HG03457 (cell line): Measurements from ENCODE around the gene CPEB1.

Experiments
- ATAC-seq: cut with Tn5 transposase; IDR thresholded peaks from one replicate; pipeline ENCODE4 v1.9.1; 2021; ENCODE audit warnings: moderate number of reproducible peaks; ENCODE audit not compliant: unreplicated experiment

Gene CPEB1

DNA sequence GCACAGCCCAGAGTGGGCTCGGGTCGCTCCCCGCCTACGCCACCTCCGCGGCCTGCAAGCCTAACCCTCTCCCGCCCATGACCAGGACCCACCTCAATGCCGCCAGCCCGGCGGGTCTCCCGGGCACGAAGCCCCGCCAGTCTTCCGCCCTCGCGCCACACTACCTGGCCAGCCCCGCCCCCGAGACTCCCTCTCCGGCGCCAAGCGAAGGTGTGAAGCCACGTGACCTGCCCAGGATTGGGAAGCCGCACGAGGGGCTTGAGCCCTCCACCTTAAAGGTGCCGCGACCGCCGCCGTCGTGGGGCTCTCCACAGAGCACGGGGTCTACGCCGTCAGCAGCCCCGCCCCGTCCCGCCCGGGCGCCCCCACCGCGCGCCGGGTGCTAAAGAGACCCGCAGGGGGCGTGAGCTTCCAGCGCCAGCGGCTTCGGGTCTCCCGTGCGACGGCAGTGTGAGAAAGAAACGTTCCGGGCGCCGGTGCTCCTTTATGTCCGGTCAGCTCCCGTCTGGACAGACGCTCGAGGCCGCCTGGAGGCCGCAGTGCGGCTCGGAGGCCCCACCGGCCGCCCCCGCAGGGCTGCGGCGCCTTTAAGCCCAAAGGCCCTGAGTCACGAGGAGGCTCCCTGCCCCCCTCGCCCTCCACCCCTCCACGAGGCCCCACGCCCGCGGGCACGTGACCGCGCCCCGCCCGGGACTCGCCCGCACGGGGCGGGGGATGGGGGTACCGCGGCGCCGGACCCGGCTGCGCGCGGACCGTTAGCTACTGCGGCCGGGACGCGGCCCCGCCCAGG lies at the start of gene CPEB1:
Gene CPEB1, minus strand, starts transcription at position 319 of the 790 bp plus-strand sequence. CDS start 18,904 bp downstream, outside the sequence.
- ATAC-seq = no peak

DNA sequence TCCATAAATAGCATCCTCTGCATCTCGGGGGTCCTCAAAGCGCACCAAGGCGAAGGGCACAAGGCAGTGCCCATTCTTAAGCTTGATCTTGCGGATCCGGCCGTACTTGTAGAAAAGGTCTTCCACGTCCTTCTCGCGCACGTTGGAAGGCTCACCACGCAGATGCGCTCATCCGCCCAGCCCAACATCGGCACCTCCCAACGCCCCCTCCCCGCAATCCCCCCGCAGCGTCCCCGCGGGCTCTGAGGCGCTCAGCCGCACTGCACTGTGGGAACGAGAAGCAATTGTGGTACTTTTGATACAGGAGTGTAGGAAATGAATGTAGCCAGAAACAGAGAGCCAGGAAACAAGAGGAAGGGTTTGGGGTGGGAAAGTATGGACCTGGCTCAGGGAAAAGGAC lies 45.0 kb upstream of the CPEB1 start:
- no peak for ATAC-seq

DNA sequence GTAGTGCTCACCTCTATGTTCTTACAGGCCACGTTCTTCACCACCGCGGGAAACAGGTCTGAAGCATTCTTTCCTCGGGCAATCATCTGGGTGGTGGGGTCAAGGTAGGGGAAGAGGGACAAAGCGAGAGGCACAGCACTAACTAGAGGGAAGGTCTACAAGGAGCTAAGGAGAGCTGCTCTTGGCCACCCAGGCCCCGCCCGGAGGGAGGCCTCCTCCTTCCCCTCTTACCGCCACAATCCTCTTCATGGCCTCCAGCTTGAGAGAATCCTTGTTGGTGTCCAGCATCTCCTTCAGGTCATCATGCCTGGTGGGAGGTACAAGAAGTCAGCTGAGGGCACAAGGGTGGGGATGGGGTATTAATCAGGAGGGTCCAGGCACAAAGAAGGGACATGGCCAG lies 42.0 kb upstream of the CPEB1 start:
- ATAC-seq = no peak

DNA sequence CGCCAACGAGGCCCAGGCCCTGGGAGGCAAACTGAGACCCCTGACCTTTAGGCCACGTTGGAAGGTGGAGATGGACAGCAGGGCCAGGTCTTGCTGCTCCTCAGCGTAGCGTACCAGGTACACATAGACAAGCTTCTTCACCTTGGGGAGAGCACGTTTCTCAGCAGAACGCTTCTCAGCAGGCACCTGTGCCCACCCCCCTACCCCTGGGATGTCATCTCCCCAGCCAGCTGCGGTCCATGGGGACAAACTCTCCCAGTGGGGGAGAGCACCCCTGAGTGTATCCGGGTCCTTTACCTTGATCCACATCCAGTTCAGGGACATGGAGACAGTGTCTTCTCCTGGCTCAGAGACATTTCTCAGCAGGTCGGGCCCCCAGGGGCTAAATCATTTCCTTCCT lies 41.5 kb upstream of the CPEB1 start:
- ATAC-seq = no peak

DNA sequence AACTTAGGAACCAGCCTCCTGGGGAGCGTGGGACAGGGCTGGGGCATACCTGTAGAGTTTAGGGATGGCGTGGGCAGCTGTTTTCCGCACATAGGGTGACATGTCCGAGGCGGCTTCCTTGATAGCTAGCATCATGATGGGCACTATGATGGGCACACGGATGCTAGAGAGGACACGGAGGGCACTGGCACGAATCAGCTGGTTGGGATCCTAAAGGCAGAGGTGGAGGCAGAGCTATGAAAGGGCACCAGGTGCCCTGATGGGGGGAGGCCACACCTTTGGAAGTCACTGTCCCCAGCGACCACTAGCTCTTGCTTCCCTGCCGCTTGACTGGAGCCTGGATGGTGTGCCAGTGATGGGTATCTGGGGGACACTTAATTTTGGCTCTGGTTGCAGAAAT lies 34.2 kb upstream of the CPEB1 start:
- ATAC-seq = no peak

DNA sequence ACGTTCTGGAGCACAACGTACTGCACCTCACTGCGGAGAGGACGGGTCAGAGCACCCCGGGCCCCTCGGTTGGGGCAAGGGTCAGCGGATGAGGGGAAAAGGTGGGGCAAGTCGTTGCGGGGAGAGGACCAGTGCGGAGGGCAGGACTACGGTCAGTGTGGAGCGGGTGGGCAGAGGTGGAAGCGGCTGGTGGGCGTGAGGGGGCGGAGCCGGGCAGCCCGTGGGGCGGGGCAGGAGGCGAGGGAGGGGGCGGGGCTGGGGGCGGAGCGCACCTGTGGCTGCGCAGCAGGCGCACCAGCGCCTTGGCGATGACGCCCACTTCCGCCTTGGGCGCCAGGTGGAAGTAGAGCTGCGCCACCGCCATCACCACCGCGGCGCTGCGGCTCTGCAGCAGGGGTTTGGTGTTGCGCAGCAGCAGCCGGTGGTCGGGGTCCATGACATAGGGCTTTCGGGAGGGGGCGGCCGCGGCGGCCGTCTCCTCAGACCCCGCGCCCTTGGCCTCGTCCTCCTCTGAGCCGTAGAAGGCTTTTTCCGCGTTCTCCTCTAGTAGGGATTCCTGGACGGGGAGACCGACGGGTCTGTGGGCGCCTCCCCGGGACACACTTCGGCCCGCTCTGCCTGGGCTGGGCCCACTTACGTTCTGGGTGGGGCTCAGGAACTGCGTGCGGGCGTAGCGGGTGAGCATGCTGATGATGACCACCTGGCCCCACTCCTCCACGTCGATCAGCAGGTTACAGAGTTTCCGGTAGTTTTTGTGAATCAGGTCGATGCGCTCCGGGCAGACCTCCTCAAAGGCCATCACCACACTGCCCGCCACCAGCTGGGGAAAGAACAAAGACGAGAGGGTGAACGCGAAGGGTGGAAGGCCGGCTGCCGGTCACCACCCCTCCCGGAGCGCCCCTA lies 33.3 kb upstream of the CPEB1 start:
- ATAC-seq = no peak

DNA sequence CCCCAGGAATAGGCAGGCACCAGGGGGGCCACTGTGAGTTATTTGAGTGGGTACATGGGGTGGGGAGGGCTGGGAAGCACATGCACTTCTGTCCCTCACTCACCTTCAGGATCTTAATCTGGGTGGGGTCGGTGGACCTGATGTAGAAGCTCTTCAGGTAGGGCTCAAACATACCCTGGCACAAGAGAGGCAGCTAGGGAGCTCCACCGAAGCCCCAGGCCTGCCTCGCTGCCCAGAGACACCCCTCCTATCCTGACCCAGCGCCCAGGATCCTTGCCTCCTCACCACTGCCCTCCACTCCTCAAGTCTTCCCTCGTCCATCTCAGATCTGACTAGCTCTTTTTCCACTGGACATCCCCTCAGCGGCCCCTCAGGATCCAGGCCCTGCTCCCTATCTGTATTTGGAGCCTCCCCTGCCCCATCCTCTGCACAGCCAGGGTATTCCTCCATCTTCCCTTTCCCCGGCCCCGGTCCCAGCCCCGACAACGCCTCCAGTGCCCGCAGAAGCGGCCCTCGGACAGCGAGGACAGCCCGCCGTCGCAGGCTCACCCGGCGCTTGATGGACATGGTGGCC lies 32.5 kb upstream of the CPEB1 start:
- no peak for ATAC-seq

DNA sequence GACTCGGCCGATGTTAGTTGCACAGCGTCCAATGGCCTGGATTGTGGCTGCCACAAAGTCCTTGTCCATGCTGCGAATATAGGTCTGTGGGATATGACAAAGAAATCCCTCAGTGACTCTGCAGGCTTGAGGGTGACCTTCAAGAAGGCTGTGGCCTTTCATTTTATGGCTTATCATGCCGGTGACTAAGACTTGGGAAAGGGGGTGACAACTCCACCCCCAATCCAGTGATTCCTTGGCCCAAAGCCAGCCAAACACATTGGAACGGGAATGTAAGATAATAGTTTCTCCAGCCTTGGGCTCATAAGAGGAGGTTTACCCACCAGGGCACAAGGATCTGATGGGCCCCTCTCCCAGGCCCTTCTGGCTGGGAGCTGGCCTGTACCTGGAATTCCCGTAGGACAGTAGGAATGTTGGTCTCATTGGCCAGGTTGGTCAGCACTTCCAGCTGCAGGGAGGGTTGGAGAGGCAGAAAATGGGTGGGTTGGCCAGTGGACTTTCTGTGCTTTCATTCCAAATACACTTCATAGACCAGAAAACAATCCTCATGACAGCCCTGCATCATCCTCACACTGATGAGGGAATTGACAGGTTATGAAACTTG lies 30.7 kb upstream of the CPEB1 start:
- ATAC-seq = no peak

DNA sequence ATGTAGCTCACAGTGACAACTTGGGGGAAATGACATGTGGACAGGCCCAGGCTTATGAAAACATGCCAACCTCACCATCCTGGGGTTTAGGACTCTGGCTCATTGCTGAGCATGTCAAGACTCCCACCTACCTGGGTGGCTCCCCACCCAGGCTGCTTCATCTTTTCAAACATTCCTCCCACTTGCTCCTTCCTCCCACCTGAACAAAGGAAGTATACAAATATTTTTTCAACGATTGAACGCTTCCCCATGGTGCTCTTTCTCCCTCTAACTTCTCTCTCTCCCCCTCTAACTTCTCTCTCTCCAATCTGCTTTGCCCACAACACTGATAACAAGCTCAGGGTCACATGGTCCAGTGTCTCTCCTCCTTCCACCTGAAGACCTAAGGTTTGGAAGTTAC lies 27.7 kb upstream of the CPEB1 start:
- ATAC-seq = no peak

DNA sequence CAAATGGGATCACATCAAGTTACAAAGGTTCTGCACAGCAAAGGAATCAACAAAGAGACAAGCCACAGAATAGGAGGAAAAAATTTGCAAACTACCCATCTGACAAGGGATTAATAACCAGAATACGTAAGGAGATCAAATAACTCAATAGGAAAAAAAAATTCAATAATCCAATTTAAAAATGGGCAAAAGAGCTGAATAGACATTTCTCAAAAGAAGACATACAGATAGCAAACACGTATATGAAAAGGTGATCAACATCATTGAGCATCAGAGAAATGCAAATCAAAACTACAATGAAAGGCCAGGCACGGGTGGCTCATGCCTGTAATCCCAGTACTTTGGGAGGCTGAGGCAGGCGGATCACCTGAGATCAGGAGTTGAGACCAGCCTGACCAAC lies 23.5 kb upstream of the CPEB1 start:
- no peak for ATAC-seq

DNA sequence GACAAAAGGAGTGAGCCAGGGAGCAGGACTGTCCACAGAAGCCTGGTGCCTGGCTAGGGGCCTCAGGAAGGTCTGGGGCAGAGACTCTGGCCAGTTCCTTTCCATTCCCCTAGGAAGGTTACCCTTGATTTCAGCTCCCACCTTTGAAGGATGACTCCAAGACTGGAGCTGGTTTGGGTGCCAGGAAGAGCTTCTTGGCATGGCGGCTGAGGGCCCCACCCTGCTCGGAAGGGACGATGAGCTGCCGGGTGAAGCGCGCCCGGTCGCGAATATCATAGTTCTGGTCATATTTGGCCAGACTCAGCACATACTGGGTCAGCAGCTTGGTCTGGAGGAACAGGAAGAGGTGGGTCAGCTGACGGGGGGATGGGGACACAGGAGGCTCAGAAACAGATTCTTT lies 19.4 kb upstream of the CPEB1 start:
- no peak for ATAC-seq

DNA sequence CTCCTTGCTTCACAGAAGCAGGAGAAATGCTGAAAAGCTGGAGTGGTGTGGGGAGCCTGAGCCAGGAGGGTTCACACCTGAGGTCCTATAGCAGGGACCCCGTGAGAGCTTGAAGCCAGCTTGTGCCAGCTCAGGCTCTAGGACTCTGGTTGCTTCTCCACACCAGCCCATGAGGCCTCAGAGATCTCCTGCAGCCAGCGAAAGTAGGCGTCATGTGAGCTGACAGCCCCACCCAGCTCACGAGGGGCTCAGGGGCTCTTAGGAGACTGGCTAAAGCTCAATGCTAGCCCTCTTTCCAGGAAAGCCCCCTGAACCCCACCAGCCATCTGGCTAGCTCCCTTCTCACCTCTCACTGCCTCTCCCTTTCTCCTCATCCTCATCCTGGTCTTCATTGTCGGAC lies 16.9 kb upstream of the CPEB1 start:
- no peak for ATAC-seq

DNA sequence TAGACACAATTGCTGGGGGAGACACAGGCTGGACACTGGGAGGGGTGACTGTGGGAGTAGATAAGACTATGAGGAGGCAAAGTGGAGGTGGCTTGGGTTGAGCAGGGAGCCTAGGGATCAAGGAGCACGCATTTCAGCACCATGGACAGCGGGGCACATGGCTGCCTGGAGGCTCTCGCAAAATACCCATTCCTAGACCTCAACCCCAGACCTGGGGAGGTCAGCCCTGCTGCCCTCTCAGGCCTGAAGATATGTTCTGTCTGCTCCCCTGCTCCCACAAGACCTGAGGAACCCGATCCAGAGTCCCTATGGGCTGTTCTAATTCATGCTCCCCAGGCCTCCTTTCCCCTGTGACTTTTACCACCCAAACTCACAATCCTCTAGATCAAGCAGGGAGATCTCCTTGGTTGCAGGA lies 16.0 kb upstream of the CPEB1 start:
- no peak for ATAC-seq

DNA sequence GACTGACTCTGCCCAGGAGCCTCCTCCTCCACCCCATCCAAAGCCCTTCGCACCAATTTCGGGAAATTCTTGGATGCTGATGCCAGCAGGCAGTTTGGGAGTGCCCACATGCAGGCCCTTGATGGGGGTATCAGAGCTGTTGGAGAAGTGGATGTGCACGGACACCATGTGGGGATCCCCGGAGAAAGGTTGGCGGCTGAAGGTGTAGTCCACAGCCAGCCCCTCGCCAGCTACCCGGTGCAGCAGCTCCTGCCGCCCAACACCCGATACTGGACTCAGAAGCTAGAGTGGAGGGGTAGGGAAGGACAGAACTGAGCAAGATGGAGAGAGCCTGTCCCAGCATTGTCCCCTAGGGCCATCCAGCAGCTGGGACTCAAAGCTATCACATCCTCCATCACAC lies 15.5 kb upstream of the CPEB1 start:
- no peak for ATAC-seq

DNA sequence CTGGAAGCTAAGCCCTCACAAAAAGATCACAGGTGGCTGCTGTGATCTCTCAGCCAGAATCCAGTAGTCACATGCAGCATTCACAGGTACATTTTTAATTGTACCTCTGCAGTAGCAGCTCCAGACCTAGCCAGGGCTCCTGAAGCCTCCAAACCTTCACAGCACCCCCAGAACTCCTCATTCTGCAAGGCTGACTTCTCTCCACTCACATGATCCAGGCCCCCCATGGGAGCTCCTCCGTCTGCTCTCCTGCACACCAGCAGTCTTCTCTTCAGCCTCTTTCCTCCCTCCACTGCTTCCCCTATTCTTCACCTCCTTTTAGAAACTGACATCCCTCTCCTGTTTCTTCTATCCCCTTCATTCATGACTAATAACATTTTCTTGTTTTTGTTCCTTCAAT lies 13.2 kb upstream of the CPEB1 start:
- no peak for ATAC-seq

DNA sequence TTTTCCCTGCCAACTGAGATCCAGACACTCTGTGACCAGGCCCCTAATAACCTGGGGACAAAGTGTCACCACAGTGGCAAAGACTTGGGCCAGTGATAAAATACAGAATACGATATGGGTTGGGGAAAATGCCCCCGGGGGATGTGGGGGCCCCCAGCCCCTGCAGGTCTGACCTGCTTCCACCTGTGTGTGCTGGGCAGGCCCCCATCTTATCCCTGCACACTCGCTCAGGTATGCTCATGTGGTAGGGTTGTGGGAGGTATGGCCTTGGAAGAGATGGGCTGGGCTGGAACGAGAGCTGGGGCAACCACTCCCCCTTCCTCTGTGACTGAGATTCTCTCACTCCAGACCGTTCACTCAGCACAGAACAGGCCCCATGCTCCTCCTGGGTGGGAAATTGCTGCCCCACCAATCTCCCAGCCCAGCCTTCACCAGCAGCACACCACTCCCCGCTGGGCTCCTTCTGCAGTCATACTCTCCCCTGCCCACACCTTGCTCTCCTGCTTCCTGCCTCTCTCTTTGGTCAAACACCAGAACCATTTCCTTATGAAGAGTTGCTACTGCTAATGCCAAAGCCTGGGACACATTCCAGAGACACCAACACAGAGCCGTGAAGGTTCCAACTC lies 9.6 kb upstream of the CPEB1 start:
- no peak for ATAC-seq

DNA sequence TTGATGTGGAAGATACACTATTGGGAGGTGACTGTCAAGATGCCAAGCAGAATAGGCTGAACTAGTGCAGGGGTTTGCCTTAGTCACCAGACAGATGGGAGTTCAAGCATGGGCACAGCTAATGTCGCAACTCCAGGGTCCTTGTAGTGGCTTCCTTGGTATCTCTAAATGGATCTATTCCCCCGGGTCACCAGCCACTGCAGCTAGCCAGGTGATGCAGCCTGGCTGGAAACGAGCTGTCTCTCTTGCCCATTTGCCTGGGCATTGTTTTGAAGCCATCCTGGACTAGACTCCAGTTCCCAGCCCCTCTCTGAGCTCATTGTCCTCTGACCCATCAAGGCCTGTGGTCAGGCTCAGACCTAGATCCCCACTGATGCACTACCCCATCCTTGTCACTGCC lies 8.4 kb upstream of the CPEB1 start:
- ATAC-seq = no peak

DNA sequence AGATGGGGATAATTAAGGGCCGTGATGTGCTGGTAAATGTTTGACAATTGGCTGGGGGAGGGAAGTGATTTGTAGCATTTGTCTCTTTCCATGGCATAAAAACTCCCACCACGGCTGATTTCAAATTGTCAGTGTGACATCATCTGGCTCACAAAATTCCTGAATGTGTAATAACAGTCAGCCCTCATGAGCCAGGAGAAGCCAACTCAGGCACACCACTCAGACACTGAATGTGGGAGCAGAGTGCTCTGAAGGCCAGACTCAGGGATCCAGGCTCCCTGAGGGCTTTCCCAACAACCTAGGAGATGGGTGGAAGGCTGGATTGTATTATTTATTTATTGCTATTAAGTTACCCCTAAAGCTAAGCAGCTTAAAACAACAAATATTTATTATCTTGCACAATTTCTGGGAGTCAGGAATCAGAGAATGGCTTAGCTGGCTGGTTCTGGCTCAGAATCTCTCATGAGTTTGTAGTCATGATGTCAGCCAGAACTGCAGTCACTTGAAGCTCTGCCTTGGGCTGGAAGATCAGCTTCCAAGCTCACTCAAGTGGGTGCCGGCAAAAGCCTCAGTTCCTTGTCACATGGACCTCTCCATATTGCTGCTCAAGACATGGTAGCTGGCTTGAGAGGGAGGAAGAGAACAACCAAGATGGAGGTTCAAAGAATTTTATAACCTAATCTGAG lies 6.5 kb upstream of the CPEB1 start:
- no peak for ATAC-seq

DNA sequence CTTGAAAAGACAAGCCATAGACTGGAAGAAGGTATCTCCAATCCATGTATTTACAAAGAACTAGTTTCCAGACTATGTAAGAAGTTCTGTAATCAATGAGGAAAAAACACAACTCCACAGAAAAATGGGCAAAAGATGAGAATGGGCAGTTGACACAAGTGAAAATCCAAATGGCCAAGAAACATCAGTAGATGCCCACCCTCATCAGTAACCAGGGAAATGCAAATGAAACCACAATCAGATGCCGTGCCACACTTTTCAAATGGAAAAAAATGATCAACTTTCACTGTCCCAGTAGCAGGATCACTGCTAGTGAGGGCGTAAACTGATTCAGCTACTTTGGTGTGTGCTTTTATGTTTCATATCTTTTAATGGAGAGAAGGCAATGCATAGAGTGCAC lies 4.5 kb upstream of the CPEB1 start:
- ATAC-seq = no peak

DNA sequence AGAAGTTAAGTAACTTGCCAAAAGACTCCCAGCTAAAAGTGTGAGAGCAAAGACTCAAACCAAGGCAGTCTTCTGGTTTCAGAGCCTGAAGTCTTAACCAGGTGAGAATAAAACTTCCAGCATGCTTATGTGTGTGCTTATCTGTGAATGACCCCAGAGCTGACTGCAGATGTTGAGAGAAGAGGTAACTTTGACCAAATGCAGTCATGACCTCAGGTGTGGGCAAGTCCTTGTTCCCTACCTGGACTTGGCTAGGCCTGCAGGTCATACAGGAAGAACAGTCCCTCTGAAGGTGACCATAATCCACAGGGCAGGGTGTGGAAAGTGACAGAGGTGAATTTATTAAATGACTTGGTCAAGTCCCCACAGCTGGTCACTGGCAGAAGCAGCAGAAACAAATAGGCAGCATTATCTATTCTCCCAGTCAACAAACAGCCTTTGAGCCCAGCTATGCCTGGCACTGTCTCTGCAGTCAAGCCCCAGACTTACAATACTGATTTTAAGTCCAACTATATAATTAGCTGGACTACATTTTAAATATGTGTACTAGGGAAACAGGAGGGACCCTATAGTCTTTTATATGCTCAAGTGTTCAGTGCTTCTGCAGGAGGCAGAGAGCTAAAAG lies 3.0 kb upstream of the CPEB1 start:
- no peak for ATAC-seq
